Frontal cortex (tissue), 4 donors: ENCODE data around the gene TNFRSF12A. TPM values are rescaled to one million over a fixed set of nuclear protein-coding genes. Genes with fewer than 3 reads are reported as not detected.

Experiments used
- DNase-seq, 2 donors: peaks; one replicate each; pipeline ENCODE4 v3.0.0; 2012; ENCODE audit warnings: low spot score in 2 of 2
- FAIRE-seq: peaks from 2 replicates; lab custom pipeline; 2012; peaks lifted over from hg19 to GRCh38; lab: Jason Lieb, UNC
- total RNA-seq: library from RNA; depleted of rRNA; stranded (reverse); fragments of >200 nt; gene quantifications from one replicate; pipeline ENCODE4 v1.2.3, GENCODE V29; 2014
- donor health status: control.
- donor health status: control.
- donor health status: control.

The TNFRSF12A gene
- total RNA-seq, 1 donor from 2014 or later = 0.82 TPM

- no peak for DNase-seq
- no peak for FAIRE-seq
Observed at GRCh38 chr16:2985462-2985861, 34.7 kb upstream of the TNFRSF12A start.

GRCh38 chr16:2985893-2986355 is 34.2 kb upstream of the TNFRSF12A start:
- DNase-seq (no peak), FAIRE-seq (no peak)

GRCh38 chr16:2986623-2987188 is 33.5 kb upstream of the TNFRSF12A start:
- FAIRE-seq = no peak
- DNase-seq = no peak

- DNase-seq (no peak), FAIRE-seq (no peak)
Observed at GRCh38 chr16:2987286-2987685, 32.9 kb upstream of the TNFRSF12A start.

GRCh38 chr16:2987833-2988232 is 32.3 kb upstream of the TNFRSF12A start:
- FAIRE-seq = no peak
- no peak for DNase-seq

GRCh38 chr16:2988590-2989099 is 31.5 kb upstream of the TNFRSF12A start:
- FAIRE-seq (no peak), DNase-seq (no peak)

- DNase-seq = no peak
- FAIRE-seq = no peak
Observed at GRCh38 chr16:2990891-2991290, 29.3 kb upstream of the TNFRSF12A start.

- no peak for DNase-seq
- no peak for FAIRE-seq
Observed at GRCh38 chr16:2991566-2992261, 28.5 kb upstream of the TNFRSF12A start.

GRCh38 chr16:2992383-2993081 is 27.6 kb upstream of the TNFRSF12A start:
- DNase-seq = no peak

GRCh38 chr16:2996298-2996697 is 23.9 kb upstream of the TNFRSF12A start:
- DNase-seq (no peak), FAIRE-seq (no peak)

More at GRCh38 chr16:2992383-2993081, 27.6 kb upstream of the TNFRSF12A start:
- no peak for FAIRE-seq

- no peak for FAIRE-seq
- DNase-seq = no peak
Observed at GRCh38 chr16:2999929-3000328, 20.2 kb upstream of the TNFRSF12A start.

GRCh38 chr16:3000540-3000939 is 19.6 kb upstream of the TNFRSF12A start:
- DNase-seq (no peak), FAIRE-seq (no peak)

- no peak for DNase-seq
- FAIRE-seq = no peak
Observed at GRCh38 chr16:3001316-3001715, 18.9 kb upstream of the TNFRSF12A start.

GRCh38 chr16:3003582-3004270 is 16.4 kb upstream of the TNFRSF12A start:
- FAIRE-seq (peak; percentile 61), DNase-seq (peak; percentile 97 to 100)

- DNase-seq = no peak
- no peak for FAIRE-seq
Observed at GRCh38 chr16:3004319-3004718, 15.8 kb upstream of the TNFRSF12A start.

GRCh38 chr16:3004781-3005284 is 15.3 kb upstream of the TNFRSF12A start:
- no peak for DNase-seq

GRCh38 chr16:3007059-3007956 is 12.9 kb upstream of the TNFRSF12A start:
- DNase-seq (no peak), FAIRE-seq (no peak)

More at GRCh38 chr16:3004781-3005284, 15.3 kb upstream of the TNFRSF12A start:
- FAIRE-seq = no peak

- no peak for FAIRE-seq
- DNase-seq = no peak
Observed at GRCh38 chr16:3007957-3008689, 12.0 kb upstream of the TNFRSF12A start.
